H1 (cell line): ENCODE results near the gene USP38. TPM values are rescaled to one million over a fixed set of nuclear protein-coding genes. Genes with fewer than 3 reads are reported as not detected.

Experiments used
- CTCF ChIA-PET: fragments of 300-600 bp; sonication (Branson Sonifier 250); formaldehyde crosslinking; loops from one replicate; lab custom pipeline; 2021; ENCODE audit not compliant: partially characterized antibody; lab: Charles Lee
- POLR2A ChIA-PET: fragments of 300-600 bp; sonication (Branson Sonifier 250); formaldehyde crosslinking; loops from one replicate; lab custom pipeline; 2021; ENCODE audit warnings: inconsistent platforms; ENCODE audit not compliant: partially characterized antibody; lab: Charles Lee
- DNase-seq, 2 experiments: peaks; one replicate each; pipeline versions ENCODE4 v3.0.0 to v3.0.0-alpha.2; 2010 to 2022; ENCODE audit warnings: low spot score in 2 of 2, low read depth in 1 of 2, mixed read lengths in 1 of 2
- FAIRE-seq: peaks from 2 replicates; lab custom pipeline; 2011; peaks lifted over from hg19 to GRCh38; lab: Jason Lieb, UNC
- H2AFZ ChIP-seq: 2 replicates; pipeline ENCODE4 v1.8.1; 2012; ENCODE audit warnings: low read length, inconsistent platforms
- H2AK5ac ChIP-seq: 2 replicates; pipeline ENCODE4 v1.6.1; 2013; ENCODE audit warnings: low read depth, low read length
- H2BK120ac ChIP-seq: replicated peaks from 2 replicates; pipeline ENCODE3; 2013; ENCODE audit warnings: low read depth, low read length, inconsistent platforms
- H2BK12ac ChIP-seq: 2 replicates; pipeline ENCODE4 v1.6.1; 2013; ENCODE audit warnings: low read depth, low read length
- H2BK15ac ChIP-seq: 2 replicates; pipeline ENCODE4 v1.6.1; 2013; ENCODE audit warnings: low read length
- H2BK20ac ChIP-seq: 2 replicates; pipeline ENCODE4 v1.6.1; 2013; ENCODE audit warnings: low read length
- H2BK5ac ChIP-seq: 2 replicates; pipeline ENCODE4 v1.6.1; 2013; ENCODE audit warnings: low read depth, low read length
- H3K14ac ChIP-seq: 2 replicates; pipeline ENCODE4 v1.6.1; 2013; ENCODE audit warnings: inconsistent platforms; ENCODE audit not compliant: insufficient read length
- H3K18ac ChIP-seq: 2 replicates; pipeline ENCODE4 v1.6.1; 2013; ENCODE audit warnings: low read length; ENCODE audit errors: extremely low read depth
- H3K23ac ChIP-seq: 2 replicates; pipeline ENCODE4 v1.6.1; 2013; ENCODE audit warnings: inconsistent platforms; ENCODE audit not compliant: insufficient read length
- H3K23me2 ChIP-seq: 2 replicates; pipeline ENCODE4 v1.6.1; 2013; ENCODE audit warnings: low read depth, low read length
- H3K27ac ChIP-seq: 2 replicates; pipeline ENCODE4 v1.6.1; 2011; ENCODE audit warnings: low read depth, low read length, inconsistent platforms
- H3K27me3 ChIP-seq, 4 experiments: replicated peaks in 1 of 4; 1 replicate in 1 of 4; 2 replicates in 3 of 4; pipeline versions ENCODE4 v1.6.1 to v1.8.1; 2011 to 2013; ENCODE audit warnings: low read length in 3 of 4, mild to moderate bottlenecking in 3 of 4, inconsistent platforms in 2 of 4, mixed read lengths in 2 of 4, moderate library complexity in 1 of 4; ENCODE audit not compliant: control insufficient read depth in 3 of 4, insufficient read depth in 3 of 4; ENCODE audit errors: extremely low read depth in 1 of 4
- H3K36me3 ChIP-seq, 4 experiments: 2 replicates each; pipeline versions ENCODE4 v1.6.1 to v1.8.1; 2011 to 2013; ENCODE audit warnings: mild to moderate bottlenecking in 4 of 4, low read length in 3 of 4, moderate library complexity in 2 of 4, control low read depth in 1 of 4, inconsistent platforms in 1 of 4; ENCODE audit not compliant: insufficient read depth in 4 of 4, control insufficient read depth in 2 of 4
- H3K4ac ChIP-seq: replicated peaks from 2 replicates; pipeline ENCODE3; 2013; ENCODE audit warnings: low read length, low read depth, mixed read lengths, inconsistent platforms; ENCODE audit not compliant: insufficient read length
- H3K4me1 ChIP-seq, 4 experiments: replicated peaks in 1 of 4; 1 replicate in 1 of 4; 2 replicates in 3 of 4; pipeline versions ENCODE4 v1.6.1 to v1.8.1; 2011 to 2013; ENCODE audit warnings: low read length in 3 of 4, inconsistent platforms in 2 of 4, mixed read lengths in 1 of 4; ENCODE audit not compliant: insufficient read depth in 4 of 4, control insufficient read depth in 3 of 4
- H3K4me2 ChIP-seq, 2 experiments: 2 replicates each; pipeline versions ENCODE4 v1.6.1 to v1.8.1; 2011 to 2013; ENCODE audit warnings: low read depth in 2 of 2, low read length in 2 of 2, control low read depth in 1 of 2, inconsistent platforms in 1 of 2, mild to moderate bottlenecking in 1 of 2; ENCODE audit not compliant: insufficient read depth in 1 of 2
- H3K4me3 ChIP-seq, 4 experiments: fragments of 200-600, 300-600 bp in 1 of 4; sonication (generic), shearing (Covaris generic), sonication (Bioruptor Twin) in 1 of 4; 2 replicates each; pipeline versions ENCODE4 v1.5.1 to v1.8.1; 2011 to 2016; ENCODE audit warnings: low read length in 4 of 4, low read depth in 3 of 4, control low read depth in 2 of 4, inconsistent platforms in 2 of 4, mild to moderate bottlenecking in 2 of 4, mixed read lengths in 1 of 4, moderate library complexity in 1 of 4; ENCODE audit not compliant: insufficient read depth in 2 of 4; ENCODE audit errors: extremely low read depth in 1 of 4
- H3K56ac ChIP-seq: replicated peaks from 2 replicates; pipeline ENCODE3; 2013; ENCODE audit warnings: low read depth, mild to moderate bottlenecking, mixed read lengths, low read length, inconsistent platforms; ENCODE audit not compliant: insufficient read length
- H3K79me1 ChIP-seq: 2 replicates; pipeline ENCODE4 v1.6.1; 2013; ENCODE audit warnings: low read depth, low read length, control low read depth
- H3K79me2 ChIP-seq, 2 experiments: 2 replicates each; pipeline versions ENCODE4 v1.6.1 to v1.8.1; 2012 to 2013; ENCODE audit warnings: low read length in 2 of 2, mild to moderate bottlenecking in 2 of 2, inconsistent platforms in 1 of 2; ENCODE audit not compliant: insufficient read depth in 2 of 2, control insufficient read depth in 1 of 2
- H3K9ac ChIP-seq, 4 experiments: replicated peaks in 1 of 4; 1 replicate in 1 of 4; 2 replicates in 3 of 4; pipeline versions ENCODE4 v1.6.1 to v1.8.1; 2011 to 2013; ENCODE audit warnings: low read depth in 3 of 4, low read length in 3 of 4, control low read depth in 2 of 4, mild to moderate bottlenecking in 2 of 4, moderate library complexity in 2 of 4, inconsistent platforms in 1 of 4; ENCODE audit errors: extremely low read depth in 1 of 4
- H3K9me3 ChIP-seq, 2 experiments: 2 replicates each; pipeline versions ENCODE4 v1.6.1 to v1.8.1; 2012 to 2013; ENCODE audit warnings: mild to moderate bottlenecking in 2 of 2, moderate library complexity in 2 of 2, control low read depth in 1 of 2, inconsistent platforms in 1 of 2, low read depth in 1 of 2, low read length in 1 of 2, mixed read lengths in 1 of 2; ENCODE audit not compliant: insufficient read depth in 2 of 2
- H4K20me1 ChIP-seq, 2 experiments: replicated peaks in 1 of 2; 2 replicates each; pipeline versions ENCODE3 to v1.8.1; 2011 to 2013; ENCODE audit warnings: inconsistent platforms in 2 of 2, low read length in 2 of 2, mild to moderate bottlenecking in 1 of 2; ENCODE audit not compliant: insufficient read depth in 2 of 2, control insufficient read depth in 1 of 2
- H4K5ac ChIP-seq: 2 replicates; pipeline ENCODE4 v1.6.1; 2013; ENCODE audit warnings: low read length, low read depth, mixed read lengths, inconsistent platforms; ENCODE audit not compliant: insufficient read length
- H4K8ac ChIP-seq: 2 replicates; pipeline ENCODE4 v1.8.0; 2013; ENCODE audit warnings: mild to moderate bottlenecking, moderate library complexity, low read length, inconsistent platforms; ENCODE audit not compliant: insufficient read depth; ENCODE audit errors: extremely low read depth
- H4K91ac ChIP-seq: replicated peaks from 2 replicates; pipeline ENCODE3; 2013; ENCODE audit warnings: low read length, mixed read lengths, inconsistent platforms; ENCODE audit not compliant: insufficient read length
- ATF2 ChIP-seq: IDR thresholded peaks from 2 replicates; pipeline ENCODE4 v1.6.1; 2012; ENCODE audit warnings: low read length, inconsistent platforms
- EP300 ChIP-seq, 2 experiments: IDR thresholded peaks; 1 replicate in 1 of 2; 2 replicates in 1 of 2; pipeline ENCODE4 v1.6.1; 2011 to 2012; ENCODE audit warnings: low read depth in 2 of 2, low read length in 2 of 2, mild to moderate bottlenecking in 2 of 2, borderline replicate concordance in 1 of 2, inconsistent platforms in 1 of 2, moderate library complexity in 1 of 2
- HDAC6 ChIP-seq: IDR thresholded peaks from one replicate; pipeline ENCODE4 v1.7.1; 2012; ENCODE audit warnings: low read depth, mild to moderate bottlenecking, inconsistent platforms, low read length, moderate library complexity
- KDM5A ChIP-seq: fragments of 200-600 bp; IDR thresholded peaks from 2 replicates; pipeline ENCODE4 v1.7.1; 2012; ENCODE audit warnings: mild to moderate bottlenecking, low read length, inconsistent platforms, mixed read lengths
- POLR2AphosphoS5 ChIP-seq: IDR thresholded peaks from 2 replicates; pipeline ENCODE4 v1.6.1; 2011; ENCODE audit warnings: low read depth, low read length
- RBBP5 ChIP-seq: IDR thresholded peaks from 2 replicates; pipeline ENCODE4 v1.7.1; 2012; ENCODE audit warnings: low read depth, mild to moderate bottlenecking, inconsistent platforms, low read length, moderate library complexity, borderline replicate concordance
- RXRA ChIP-seq: IDR thresholded peaks from 2 replicates; pipeline ENCODE4 v1.6.1; 2011; ENCODE audit warnings: low read depth, mild to moderate bottlenecking, low read length, moderate library complexity; ENCODE audit not compliant: insufficient read depth
- SAP30 ChIP-seq: fragments of 300-600 bp; sonication (generic); IDR thresholded peaks from 2 replicates; pipeline ENCODE4 v1.7.1; 2012; ENCODE audit warnings: low read length, moderate library complexity, mild to moderate bottlenecking, inconsistent platforms; ENCODE audit not compliant: insufficient read depth, insufficient replicate concordance
- SIN3A ChIP-seq, 2 experiments: IDR thresholded peaks in 1 of 2; conservative IDR thresholded peaks in 1 of 2; 2 replicates each; pipeline ENCODE4 v1.6.1; 2011 to 2012; ENCODE audit warnings: low read length in 2 of 2, improper control_type of control experiment in 1 of 2, low read depth in 1 of 2, mild to moderate bottlenecking in 1 of 2
- SIX5 ChIP-seq: IDR thresholded peaks from 2 replicates; pipeline ENCODE4 v1.6.1; 2011; ENCODE audit warnings: mild to moderate bottlenecking, low read depth, low read length
- SP2 ChIP-seq: IDR thresholded peaks from 2 replicates; pipeline ENCODE4 v1.6.1; 2012; ENCODE audit warnings: mild to moderate bottlenecking, low read length, inconsistent platforms
- SRF ChIP-seq: IDR thresholded peaks from 2 replicates; pipeline ENCODE4 v1.6.1; 2011; ENCODE audit warnings: mild to moderate bottlenecking, low read depth, low read length, moderate library complexity
- TEAD4 ChIP-seq: IDR thresholded peaks from 2 replicates; pipeline ENCODE4 v1.6.1; 2012; ENCODE audit warnings: low read depth, low read length, inconsistent platforms, mixed read lengths
- WGBS, 2 experiments: shearing (Covaris generic) in 1 of 2; methylation state at CpG; one replicate each; pipeline versions ENCODE4 v1.1.6 to v1.1.7; 2013 to 2015; ENCODE audit warnings: low lambda C conversion rate in 2 of 2, mixed read lengths in 2 of 2, inconsistent platforms in 1 of 2, low coverage in 1 of 2, missing lambda C conversion rate in 1 of 2; ENCODE audit not compliant: insufficient replicate concordance in 2 of 2, insufficient coverage in 1 of 2, insufficient read length in 1 of 2; ENCODE audit errors: extremely low coverage in 1 of 2, missing lambda C conversion rate in 1 of 2; 5-methylcytosine and 5-hydroxymethylcytosine counted together
- polyA plus RNA-seq, 7 experiments: library from polyadenylated mRNA; depleted of rRNA in 3 of 7; stranded (reverse) in 5 of 7; unstranded in 2 of 7; fragments of >200 nt in 5 of 7; fragments of 200-250 nt in 2 of 7; gene quantifications; 1 replicate in 5 of 7; 2 replicates in 1 of 7; 4 replicates in 1 of 7; pipeline versions ENCODE4 v1.2.1 to v1.2.3, GENCODE V29; 2011 to 2013; ENCODE audit warnings: missing spikeins in 2 of 7, mixed read lengths in 2 of 7
- total RNA-seq: library from RNA; stranded (reverse); fragmentation: NEBNext Ultra II Directional; extraction: Animal tissue kit (Norgen Biotek cat#: 25700); gene quantifications from 2 replicates; pipeline ENCODE4 v1.2.1, GENCODE V29; 2021

USP38 gene
- total and polyA plus RNA-seq, 2 of the 8 experiments (the other 6 are each of a cell fraction or from before 2014, with no cell fraction given) = 3.2 to 10.5 TPM

GRCh38 chr4:143148521-143148920, 36.2 kb upstream of the USP38 start:
- H2BK12ac ChIP-seq = no peak overlapping the region
- no peaks in the 10 kb centered on the region for H4K20me1 ChIP-seq
- H3K23me2 ChIP-seq = no peaks in the 10 kb centered on the region
- no peaks in the 10 kb centered on the region for H3K27me3 ChIP-seq
- H2BK120ac ChIP-seq = no peak overlapping the region
- H2BK5ac ChIP-seq = no peak overlapping the region
- no peak overlapping the region for H3K14ac ChIP-seq
- no peak overlapping the region for H3K27ac ChIP-seq
- FAIRE-seq (no peak), DNase-seq (no peak)
- H3K4me3 ChIP-seq = no peak overlapping the region
- H3K79me1 ChIP-seq = no peaks in the 10 kb centered on the region
- H3K4me2 ChIP-seq = no peak overlapping the region
- ChIA-PET CTCF (no interaction called here), POLR2A (no interaction called here)
- no peaks in the 10 kb centered on the region for H3K36me3 ChIP-seq
- H2AFZ ChIP-seq = no peak overlapping the region
- no peak overlapping the region for H3K56ac ChIP-seq
- H3K18ac ChIP-seq = no peak overlapping the region
- no peak overlapping the region for H3K9ac ChIP-seq
- no peak overlapping the region for H3K4ac ChIP-seq
- no peak overlapping the region for H2AK5ac ChIP-seq
- H3K4me1 ChIP-seq = no peaks in the 10 kb centered on the region
- WGBS, 2 experiments = 94% methylated on average over 2 of the region's 2 CpGs; no CpG with 5 or more reads in 1 of the 2 experiments
- H2BK15ac ChIP-seq = no peak overlapping the region
- H3K79me2 ChIP-seq = no peaks in the 10 kb centered on the region
- H2BK20ac ChIP-seq = no peak overlapping the region
- H3K9me3 ChIP-seq = peaks cover 3 to 6% of the 10 kb centered on the region in 2 experiments; a peak in 1 of 4 replicates
- H3K23ac ChIP-seq = no peak overlapping the region
- H4K5ac ChIP-seq = no peak overlapping the region
- no peak overlapping the region for H4K91ac ChIP-seq
- H4K8ac ChIP-seq = no peak overlapping the region
- no peak for TF ChIP-seq HDAC6
- no peak for TF ChIP-seq POLR2AphosphoS5
- TF ChIP-seq TEAD4 = no peak
- no peak for TF ChIP-seq RBBP5
- no peak for TF ChIP-seq SIX5
- no peak for TF ChIP-seq SAP30
- no peak for TF ChIP-seq SP2
- TF ChIP-seq SRF = no peak
- TF ChIP-seq KDM5A = no peak
- no peak for TF ChIP-seq RXRA
- TF ChIP-seq EP300 (IDR thresholded peaks at IDR 0.05; ENCODE audit: borderline replicate concordance in 1 of 2, low read depth in 2 of 2, low read length in 2 of 2) = no peak
- no peak for TF ChIP-seq ATF2
- no peak for TF ChIP-seq SIN3A (conservative IDR thresholded peaks at IDR 0.05 in 1 of 2, IDR thresholded peaks at IDR 0.05 in 1 of 2; ENCODE audit: low read depth in 1 of 2, low read length in 2 of 2)
